Brain microvascular endothelial cell (primary cell): Measurements from ENCODE around the gene YPEL1.
"Not testable (repeated sequence)": the region's sequence is repeated elsewhere in the genome, so short reads cannot be mapped to it uniquely, and the experiment has no call there.

Experiments used
- DNase-seq: peaks from one replicate; pipeline ENCODE4 v3.0.0-alpha.2; 2020
- H3K27ac ChIP-seq: fragments of 250-450 bp; sonication (Bioruptor Pico); 2 replicates; pipeline ENCODE4 v1.5.1; 2020; ENCODE audit warnings: mild to moderate bottlenecking, moderate library complexity
- H3K27me3 ChIP-seq: fragments of 250-450 bp; sonication (Bioruptor Pico); replicated peaks from 2 replicates; pipeline ENCODE4 v1.5.1; 2020; ENCODE audit warnings: mild to moderate bottlenecking
- H3K36me3 ChIP-seq: fragments of 250-450 bp; sonication (Bioruptor Pico); replicated peaks from 2 replicates; pipeline ENCODE4 v1.5.1; 2020; ENCODE audit warnings: mild to moderate bottlenecking
- H3K4me3 ChIP-seq: 2 replicates; pipeline ENCODE4 v1.5.1; 2011; ENCODE audit warnings: low read depth, mild to moderate bottlenecking, control low read depth, low read length, moderate library complexity
- in situ Hi-C: cut with HindIII; loops from 2 replicates; pipeline ENCODE4 v1.10.0; 2017; ENCODE audit warnings: low sequenced_read_pairs, low pct_ligation_motif_present
- TF ChIP-seq, protein P1 (sequence below): IDR thresholded peaks from 2 replicates; pipeline ENCODE4 v1.5.1; 2011; ENCODE audit warnings: low read depth, mild to moderate bottlenecking, moderate library complexity, low read length, control low read depth, inconsistent platforms; ENCODE audit errors: missing control alignments

Gene YPEL1

DNA sequence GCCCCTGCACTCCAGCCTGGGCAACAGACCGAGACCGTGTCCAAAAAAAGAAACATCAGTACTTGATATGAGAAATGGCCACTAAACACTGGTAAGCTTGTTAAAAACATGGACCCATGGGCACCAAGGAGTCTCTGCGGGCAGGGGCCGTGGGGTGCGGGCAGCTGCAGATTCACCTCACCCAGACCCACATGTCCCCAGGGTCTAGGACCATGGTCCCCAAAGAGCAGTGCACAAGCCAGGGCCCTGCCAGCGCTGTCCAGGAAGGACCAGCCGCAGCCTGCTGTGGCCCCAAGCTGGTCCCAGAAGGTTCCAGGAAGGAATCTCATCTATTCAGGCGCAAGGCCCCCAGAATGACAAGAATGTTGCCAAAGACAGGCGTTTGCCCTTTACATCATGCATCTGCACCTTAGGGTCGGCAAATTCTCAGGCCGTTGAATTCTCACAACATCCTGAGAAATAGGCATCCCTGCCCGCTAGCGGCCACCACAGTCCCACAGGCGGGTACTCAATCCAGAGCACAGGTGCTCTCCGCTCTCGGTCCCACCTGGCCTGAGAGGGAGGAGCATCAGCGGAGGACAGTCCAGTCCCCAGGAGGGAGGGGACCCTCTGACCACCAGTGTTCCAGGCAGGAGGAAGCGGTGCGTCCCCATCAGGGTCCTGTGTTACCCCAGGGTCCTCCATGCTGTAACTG, 9.5 kb downstream of the YPEL1 start:
- H3K27me3 ChIP-seq: peaks cover 3% of the 10 kb centered on the region
- no peaks in the 10 kb centered on the region for H3K36me3 ChIP-seq
- TF ChIP-seq, protein P1, sequence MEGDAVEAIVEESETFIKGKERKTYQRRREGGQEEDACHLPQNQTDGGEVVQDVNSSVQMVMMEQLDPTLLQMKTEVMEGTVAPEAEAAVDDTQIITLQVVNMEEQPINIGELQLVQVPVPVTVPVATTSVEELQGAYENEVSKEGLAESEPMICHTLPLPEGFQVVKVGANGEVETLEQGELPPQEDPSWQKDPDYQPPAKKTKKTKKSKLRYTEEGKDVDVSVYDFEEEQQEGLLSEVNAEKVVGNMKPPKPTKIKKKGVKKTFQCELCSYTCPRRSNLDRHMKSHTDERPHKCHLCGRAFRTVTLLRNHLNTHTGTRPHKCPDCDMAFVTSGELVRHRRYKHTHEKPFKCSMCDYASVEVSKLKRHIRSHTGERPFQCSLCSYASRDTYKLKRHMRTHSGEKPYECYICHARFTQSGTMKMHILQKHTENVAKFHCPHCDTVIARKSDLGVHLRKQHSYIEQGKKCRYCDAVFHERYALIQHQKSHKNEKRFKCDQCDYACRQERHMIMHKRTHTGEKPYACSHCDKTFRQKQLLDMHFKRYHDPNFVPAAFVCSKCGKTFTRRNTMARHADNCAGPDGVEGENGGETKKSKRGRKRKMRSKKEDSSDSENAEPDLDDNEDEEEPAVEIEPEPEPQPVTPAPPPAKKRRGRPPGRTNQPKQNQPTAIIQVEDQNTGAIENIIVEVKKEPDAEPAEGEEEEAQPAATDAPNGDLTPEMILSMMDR: no peak
- H3K4me3 ChIP-seq: no peak overlapping the region
- no peak for DNase-seq
- in situ Hi-C loops: no loop called here
- no peak overlapping the region for H3K27ac ChIP-seq

DNA sequence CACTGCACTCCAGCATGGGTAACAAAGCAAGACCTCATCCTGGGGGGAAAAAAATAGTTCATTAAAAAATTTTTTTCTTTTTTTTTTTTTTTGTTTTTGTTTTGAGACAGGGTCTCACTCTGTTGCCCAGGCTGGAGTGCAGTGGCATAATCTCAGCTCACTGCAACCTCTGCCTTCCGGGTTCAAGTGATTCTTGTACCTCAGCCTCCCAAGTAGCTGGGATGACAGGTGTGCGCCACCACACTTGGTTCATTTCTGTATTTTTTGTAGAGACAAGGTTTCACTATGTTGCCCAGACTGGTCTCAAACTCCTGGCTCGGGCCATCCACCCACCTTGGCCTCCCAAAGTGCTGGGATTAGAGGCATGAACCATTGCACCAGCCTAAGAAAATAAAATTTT, 11.1 kb downstream of the YPEL1 start:
- not testable (repeated sequence) for DNase-seq, H3K27me3 ChIP-seq, H3K4me3 ChIP-seq, H3K36me3 ChIP-seq, H3K27ac ChIP-seq
- in situ Hi-C loops: loop anchor here (25.0 kb wide), 1 partner anchor 213 kb away; no protein-coding TSS in a partner anchor

DNA sequence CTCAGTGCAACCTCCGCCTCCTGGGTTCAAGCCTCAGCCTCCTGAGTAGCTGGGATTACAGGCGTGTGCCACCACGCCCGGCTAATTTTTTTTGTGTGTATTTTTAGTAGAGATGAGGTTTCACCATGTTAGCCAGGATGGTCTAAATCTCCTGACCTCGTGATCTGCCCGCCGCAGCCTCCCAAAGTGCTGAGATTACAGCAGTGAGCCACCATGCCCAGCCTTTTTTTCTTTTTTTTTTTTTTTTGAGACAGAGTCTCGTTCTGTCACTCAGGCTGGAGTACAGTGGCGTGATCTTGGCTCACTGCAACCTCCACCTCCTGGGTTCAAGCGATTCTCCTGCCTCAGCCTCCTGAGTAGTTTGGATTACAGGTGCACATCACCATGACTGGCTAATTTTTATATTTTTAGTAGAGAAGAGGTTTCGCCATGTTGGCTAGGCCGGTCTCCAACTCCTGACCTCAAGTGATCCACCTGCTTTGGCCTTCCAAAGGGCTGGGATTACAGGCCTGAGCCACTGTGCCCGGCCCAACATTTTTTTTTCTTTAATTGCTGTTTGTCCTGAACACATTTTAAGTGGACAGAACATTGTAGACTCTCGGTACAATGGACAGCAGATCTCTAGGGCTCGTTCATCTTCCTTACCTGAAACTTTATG, 14.3 kb downstream of the YPEL1 start:
- not testable (repeated sequence) for H3K27ac ChIP-seq, DNase-seq, H3K4me3 ChIP-seq, H3K36me3 ChIP-seq, H3K27me3 ChIP-seq
- in situ Hi-C loops: loop anchor here (25.0 kb wide), 1 partner anchor 216 kb away; no protein-coding TSS in a partner anchor

DNA sequence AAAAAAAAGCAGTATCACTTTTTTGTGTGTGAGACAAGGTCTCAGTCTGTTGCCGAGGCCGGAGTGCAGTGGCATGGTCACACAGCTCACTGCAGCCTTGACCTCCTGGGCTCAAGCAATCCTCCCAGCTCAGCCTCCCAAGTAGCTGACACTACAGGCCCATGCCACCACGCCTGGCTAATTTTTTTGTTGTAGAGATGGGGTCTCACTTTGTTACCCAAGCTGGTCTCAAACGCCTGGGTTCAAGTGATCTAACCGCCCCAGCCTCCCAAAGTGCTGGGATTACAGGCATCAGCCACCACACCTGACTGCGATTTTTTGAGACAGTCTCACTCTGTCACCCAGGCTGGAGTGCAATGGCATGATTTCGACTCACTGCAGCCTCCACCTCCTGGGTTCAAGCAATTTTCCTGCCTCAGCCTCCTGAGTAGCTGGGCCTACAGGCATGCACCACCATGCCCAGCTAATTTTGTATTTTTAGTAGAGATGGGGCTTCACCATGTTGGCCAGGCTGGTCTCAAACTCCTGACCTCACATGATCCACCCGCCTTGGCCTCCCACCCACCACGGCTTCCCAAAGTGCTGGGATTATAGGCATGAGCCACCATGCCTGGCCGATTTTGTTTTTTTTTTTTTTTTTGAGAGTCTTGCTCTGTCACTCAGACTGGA, 15.3 kb downstream of the YPEL1 start:
- not testable (repeated sequence) for H3K36me3 ChIP-seq, H3K4me3 ChIP-seq, H3K27me3 ChIP-seq, H3K27ac ChIP-seq, DNase-seq
- in situ Hi-C loops: loop anchor here (25.0 kb wide), 1 partner anchor 217 kb away; no protein-coding TSS in a partner anchor

DNA sequence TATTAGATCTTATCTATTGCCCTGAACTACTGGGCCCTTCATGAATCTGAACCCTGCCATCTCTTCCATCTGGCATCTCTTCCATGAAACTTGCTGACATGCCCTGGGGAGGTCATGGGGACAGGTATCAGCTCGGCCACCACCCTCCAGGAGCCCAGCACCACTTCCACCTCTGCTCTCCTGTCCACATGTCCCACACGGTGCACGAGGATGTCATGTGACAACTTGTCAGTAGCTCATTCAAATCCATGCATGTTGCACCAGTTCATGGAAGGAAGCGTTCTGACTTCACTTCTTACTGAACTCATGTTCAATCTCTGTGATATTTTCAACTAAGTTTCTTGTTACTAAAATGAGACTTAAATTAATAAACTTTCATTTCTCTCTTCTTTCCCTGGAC, 16.6 kb downstream of the YPEL1 start:
- in situ Hi-C loops: loop anchor here (25.0 kb wide), 1 partner anchor 218 kb away; no protein-coding TSS in a partner anchor
- H3K36me3 ChIP-seq: no peaks in the 10 kb centered on the region
- no peaks in the 10 kb centered on the region for H3K27me3 ChIP-seq
- TF ChIP-seq, protein P1: no peak
- H3K27ac ChIP-seq: no peak overlapping the region
- DNase-seq: no peak
- no peak overlapping the region for H3K4me3 ChIP-seq

DNA sequence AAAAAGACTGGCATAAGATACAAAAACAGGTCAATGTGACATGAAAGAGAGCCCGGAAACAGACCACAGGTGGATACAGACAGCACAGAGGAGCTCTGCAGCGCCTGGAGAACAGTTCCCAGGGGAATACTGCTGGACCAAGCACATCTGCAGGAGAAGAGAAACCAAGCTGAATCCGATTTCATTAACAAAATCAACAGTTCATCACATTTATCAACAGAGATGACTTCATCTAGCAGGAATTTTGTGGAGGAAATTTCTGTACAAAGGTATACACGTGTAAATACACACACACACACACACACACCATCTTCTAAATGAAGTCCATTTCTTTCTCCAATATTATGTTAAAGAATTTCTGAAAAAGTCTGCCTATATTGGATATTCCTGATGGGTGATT, 17.1 kb downstream of the YPEL1 start:
- Histone ChIP-seq H3K4me3 (no peak overlapping the region), H3K27me3 (no peaks in the 10 kb centered on the region), H3K36me3 (no peaks in the 10 kb centered on the region), H3K27ac (no peak overlapping the region)
- TF ChIP-seq, protein P1: no peak
- in situ Hi-C loops: loop anchor here (25.0 kb wide), 1 partner anchor 219 kb away; no protein-coding TSS in a partner anchor
- DNase-seq: no peak

DNA sequence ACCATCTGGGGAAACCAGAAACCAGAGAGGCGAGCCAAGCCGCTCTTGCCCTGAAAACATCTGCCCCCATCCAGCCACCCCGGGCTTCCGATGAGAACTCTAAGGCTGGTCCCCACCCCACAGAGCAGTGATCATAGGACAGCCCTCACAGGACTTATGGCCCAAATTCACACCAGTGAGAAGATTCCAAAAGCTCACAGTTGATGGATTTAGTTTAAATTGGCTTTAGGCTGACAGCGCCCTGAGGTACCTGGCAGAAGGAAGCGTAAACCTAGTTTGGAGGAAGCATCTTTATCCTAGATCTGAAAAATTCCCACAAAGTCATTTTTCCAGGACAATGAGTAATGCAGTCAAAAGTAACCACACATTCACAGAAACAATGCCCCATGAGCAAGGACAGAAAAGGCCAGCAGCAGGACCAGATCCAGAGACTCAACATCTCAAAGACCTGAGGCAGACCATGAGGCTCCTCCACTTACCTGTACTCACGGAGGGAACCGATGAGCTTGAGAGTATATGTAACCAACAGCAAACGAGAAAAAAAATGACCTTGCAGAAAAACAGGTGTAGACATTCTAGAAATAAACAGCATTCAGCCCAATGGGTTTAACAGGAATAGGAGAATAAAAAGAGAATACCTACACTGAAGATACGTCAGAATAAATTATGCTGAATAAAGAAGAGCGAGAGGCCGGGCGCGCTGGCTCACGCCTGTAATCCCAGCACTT, 19.0 kb downstream of the YPEL1 start:
- H3K27me3 ChIP-seq, DNase-seq, H3K4me3 ChIP-seq, H3K27ac ChIP-seq, H3K36me3 ChIP-seq: not testable (repeated sequence)
- in situ Hi-C loops: loop anchor here (25.0 kb wide), 1 partner anchor 221 kb away; no protein-coding TSS in a partner anchor
